Measurements from ENCODE around the gene BRINP3. TPM values are rescaled to one million over a fixed set of nuclear protein-coding genes. Genes with fewer than 3 reads are reported as not detected.

The BRINP3 gene
- total and polyA plus RNA-seq, 2 of the 13 experiments (the other 11 are each of a cell fraction or from before 2014, with no cell fraction given), result not detected

GRCh38 chr1:190274721-190275120, 202.9 kb downstream of the BRINP3 start:
- H3K36me3 ChIP-seq (replicated peaks in 1 of 2; ENCODE audit: control insufficient read depth in 1 of 2, insufficient read depth in 2 of 2, low read length in 2 of 2), result no peaks in the 10 kb centered on the region
- BruUV-seq (replicated peaks), result no TSS peak
- DNase-seq (ENCODE audit: low spot score) (no peak), ATAC-seq (no peak), FAIRE-seq (no peak)
- H2AFZ ChIP-seq (ENCODE audit: low read length), result no peak overlapping the region
- no peak overlapping the region for H3K4me2 ChIP-seq (ENCODE audit: low read depth, low read length)
- no peaks in the 10 kb centered on the region for H3K27me3 ChIP-seq (ENCODE audit: control insufficient read depth in 1 of 2, insufficient read depth in 2 of 2, low read length in 2 of 2)
- CTCF ChIA-PET (ENCODE audit: low intra/inter-chr PET ratio, low total read pairs), result no interaction called here
- POLR2A ChIA-PET, result no interaction called here
- no peak overlapping the region for H3K27ac ChIP-seq (ENCODE audit: extremely low read length, insufficient read depth, low read length)
- in situ Hi-C loops (cut with HindIII; ENCODE audit: extremely low pct_ligation_motif_present, low pct_unique_long_range_greater_than_20kb), result no loop called here
- H3K79me2 ChIP-seq (ENCODE audit: insufficient read depth, low read length), result no peaks in the 10 kb centered on the region
- H3K9me3 ChIP-seq (ENCODE audit: low read length), result no peaks in the 10 kb centered on the region
- no peaks in the 10 kb centered on the region for H3K4me1 ChIP-seq (ENCODE audit: insufficient read depth, low read length)
- intact Hi-C loops (cut with micrococcal nuclease; ENCODE audit: unreplicated experiment), result no loop called here
- H4K20me1 ChIP-seq (ENCODE audit: insufficient read depth, low read length), result no peaks in the 10 kb centered on the region
- 0% methylated on average over 1 of the region's 1 CpG for WGBS (ENCODE audit: low lambda C conversion rate)
- H3K4me3 ChIP-seq (replicated peaks in 1 of 3; ENCODE audit: insufficient read depth in 1 of 3, low read depth in 2 of 3, low read length in 3 of 3), result no peak overlapping the region
- no peak overlapping the region for H3K9ac ChIP-seq (ENCODE audit: insufficient read depth, low read depth, low read length)
- TF ChIP-seq ZNF609 (CRISPR knock-in tag; IDR thresholded peaks at IDR 0.05; ENCODE audit: borderline replicate concordance) (no peak), ATAD3A (CRISPR knock-in tag; IDR thresholded peaks at IDR 0.05) (no peak), TERF1 (CRISPR knock-in tag; IDR thresholded peaks at IDR 0.05) (no peak), HMG20B (CRISPR knock-in tag; conservative IDR thresholded peaks at IDR 0.05) (no peak), ZNF407 (CRISPR knock-in tag; IDR thresholded peaks at IDR 0.05; ENCODE audit: not compliant biosample characterization) (no peak), PITX1 (CRISPR knock-in tag; IDR thresholded peaks at IDR 0.05) (no peak), EZH2 (conservative IDR thresholded peaks at IDR 0.05; ENCODE audit: low read depth, low read length) (no peak), ATRX (CRISPR knock-in tag; IDR thresholded peaks at IDR 0.05; ENCODE audit: borderline replicate concordance) (no peak), ZNF354B (CRISPR knock-in tag; IDR thresholded peaks at IDR 0.05) (no peak), HCFC1 (IDR thresholded peaks at IDR 0.05; ENCODE audit: low read depth, low read length) (no peak)
